ENCODE measurements around the gene KRTAP9-7. TPM values are rescaled to one million over a fixed set of nuclear protein-coding genes. Genes with fewer than 3 reads are reported as not detected.

Gene KRTAP9-7
- total RNA-seq, 1 donor from 2014 or later, result not detected

GRCh38 chr17:41271858-41272257 lies 3.6 kb upstream of the KRTAP9-7 start:
- intact Hi-C loops (cut with micrococcal nuclease), result no loop called here

GRCh38 chr17:41278176-41278955 lies 2.9 kb downstream of the KRTAP9-7 start:
- intact Hi-C loops (cut with micrococcal nuclease), result no loop called here

- intact Hi-C loops (cut with micrococcal nuclease), result no loop called here
Observed at GRCh38 chr17:41284043-41284442, 8.5 kb downstream of the KRTAP9-7 start.

- intact Hi-C loops (cut with micrococcal nuclease), result no loop called here
Observed at GRCh38 chr17:41284546-41284945, 9.0 kb downstream of the KRTAP9-7 start.

- intact Hi-C loops (cut with micrococcal nuclease), result no loop called here
Observed at GRCh38 chr17:41287050-41287449, 11.6 kb downstream of the KRTAP9-7 start.

- intact Hi-C loops (cut with micrococcal nuclease), result no loop called here
Observed at GRCh38 chr17:41294016-41294415, 18.5 kb downstream of the KRTAP9-7 start.

GRCh38 chr17:41296846-41297245 lies 21.3 kb downstream of the KRTAP9-7 start:
- intact Hi-C loops (cut with micrococcal nuclease), result no loop called here

- intact Hi-C loops (cut with micrococcal nuclease), result no loop called here
Observed at GRCh38 chr17:41298458-41299135, 23.1 kb downstream of the KRTAP9-7 start.

- intact Hi-C loops (cut with micrococcal nuclease), result no loop called here
Observed at GRCh38 chr17:41301204-41301790, 25.8 kb downstream of the KRTAP9-7 start.

- intact Hi-C loops (cut with micrococcal nuclease), result no loop called here
Observed at GRCh38 chr17:41301916-41302901, 26.7 kb downstream of the KRTAP9-7 start, which contains the start of gene KRTAP29-1. Gene KRTAP29-1, minus strand, starts transcription at chr17:41302851. Its CDS starts 0 bp downstream, at chr17:41302851.

GRCh38 chr17:41302981-41303380 lies 27.5 kb downstream of the KRTAP9-7 start:
- intact Hi-C loops (cut with micrococcal nuclease), result no loop called here

- intact Hi-C loops (cut with micrococcal nuclease), result no loop called here
Observed at GRCh38 chr17:41304091-41304490, 28.6 kb downstream of the KRTAP9-7 start.

- intact Hi-C loops (cut with micrococcal nuclease), result no loop called here
Observed at GRCh38 chr17:41307647-41308046, 32.1 kb downstream of the KRTAP9-7 start.

- intact Hi-C loops (cut with micrococcal nuclease), result no loop called here
Observed at GRCh38 chr17:41308251-41308917, 32.9 kb downstream of the KRTAP9-7 start.

- intact Hi-C loops (cut with micrococcal nuclease), result no loop called here
Observed at GRCh38 chr17:41308918-41309359, 33.4 kb downstream of the KRTAP9-7 start, which contains the start of gene KRTAP16-1. Gene KRTAP16-1, minus strand, starts transcription at chr17:41309309. Its CDS starts 56 bp downstream, at chr17:41309253.

GRCh38 chr17:41311111-41311510 lies 35.6 kb downstream of the KRTAP9-7 start:
- intact Hi-C loops (cut with micrococcal nuclease), result no loop called here

GRCh38 chr17:41315204-41315794 lies 39.8 kb downstream of the KRTAP9-7 start, which contains the start of gene KRTAP17-1:
Gene KRTAP17-1, minus strand, starts transcription at chr17:41315710. Its CDS starts 60 bp downstream, at chr17:41315650.
- intact Hi-C loops (cut with micrococcal nuclease), result no loop called here

- intact Hi-C loops (cut with micrococcal nuclease), result no loop called here
Observed at GRCh38 chr17:41315814-41316445, 40.4 kb downstream of the KRTAP9-7 start.

GRCh38 chr17:41318231-41318630 lies 42.7 kb downstream of the KRTAP9-7 start:
- intact Hi-C loops (cut with micrococcal nuclease), result no loop called here

Measured in T-helper 2 cell treated with Interferon-gamma antibody and Interleukin-4, amounts not matched to agents 100 ng/mL and 5 ng/mL, for 36 hours (primary cell).